ENCODE data around the gene MAN2C1.

DNA sequence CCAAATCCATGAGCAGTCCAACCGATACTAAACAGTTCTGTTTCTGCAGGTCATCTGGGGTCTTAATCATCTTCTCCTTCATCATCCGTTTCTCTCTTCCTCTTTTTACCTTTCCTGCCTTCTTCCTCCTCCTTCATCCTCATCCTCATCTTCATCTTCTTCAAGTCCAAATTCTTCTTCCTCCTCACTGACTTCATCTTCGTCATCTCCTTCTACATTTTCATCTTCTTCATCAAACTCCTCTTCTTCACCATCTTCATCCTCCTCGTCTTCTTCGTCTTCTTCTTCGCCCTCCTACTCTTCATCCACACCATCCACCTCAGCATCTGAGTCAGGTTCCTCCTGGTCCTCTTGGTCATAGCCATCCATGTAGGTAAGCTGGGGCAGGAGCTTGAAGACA, 46.7 kb downstream of the MAN2C1 start:
- TF ChIP-seq, protein P1, sequence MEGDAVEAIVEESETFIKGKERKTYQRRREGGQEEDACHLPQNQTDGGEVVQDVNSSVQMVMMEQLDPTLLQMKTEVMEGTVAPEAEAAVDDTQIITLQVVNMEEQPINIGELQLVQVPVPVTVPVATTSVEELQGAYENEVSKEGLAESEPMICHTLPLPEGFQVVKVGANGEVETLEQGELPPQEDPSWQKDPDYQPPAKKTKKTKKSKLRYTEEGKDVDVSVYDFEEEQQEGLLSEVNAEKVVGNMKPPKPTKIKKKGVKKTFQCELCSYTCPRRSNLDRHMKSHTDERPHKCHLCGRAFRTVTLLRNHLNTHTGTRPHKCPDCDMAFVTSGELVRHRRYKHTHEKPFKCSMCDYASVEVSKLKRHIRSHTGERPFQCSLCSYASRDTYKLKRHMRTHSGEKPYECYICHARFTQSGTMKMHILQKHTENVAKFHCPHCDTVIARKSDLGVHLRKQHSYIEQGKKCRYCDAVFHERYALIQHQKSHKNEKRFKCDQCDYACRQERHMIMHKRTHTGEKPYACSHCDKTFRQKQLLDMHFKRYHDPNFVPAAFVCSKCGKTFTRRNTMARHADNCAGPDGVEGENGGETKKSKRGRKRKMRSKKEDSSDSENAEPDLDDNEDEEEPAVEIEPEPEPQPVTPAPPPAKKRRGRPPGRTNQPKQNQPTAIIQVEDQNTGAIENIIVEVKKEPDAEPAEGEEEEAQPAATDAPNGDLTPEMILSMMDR (IDR thresholded peaks at IDR 0.05; ENCODE audit: poor library complexity): no peak
- TF ChIP-seq EZH2 (IDR thresholded peaks at IDR 0.05; ENCODE audit: borderline replicate concordance) (no peak), EZH2phosphoT487 (IDR thresholded peaks at IDR 0.05; ENCODE audit: low read depth, severe bottlenecking, unreplicated experiment) (no peak)
